HL-60/S4 treated with retinoic acid at 250 ng/mL for 4 days and 3 days (cell line): Measurements from ENCODE around the gene DZIP1L.
"Not testable (repeated sequence)": the region's sequence is repeated elsewhere in the genome, so short reads cannot be mapped to it uniquely, and the experiment has no call there.

Experiments
- in situ Hi-C: fragments of 300-500 bp; cut with MboI; formaldehyde crosslinking; loops from 2 replicates; pipeline ENCODE4 v1.7.0; 2022; ENCODE audit warnings: low sequenced_read_pairs

DZIP1L gene, protein sequence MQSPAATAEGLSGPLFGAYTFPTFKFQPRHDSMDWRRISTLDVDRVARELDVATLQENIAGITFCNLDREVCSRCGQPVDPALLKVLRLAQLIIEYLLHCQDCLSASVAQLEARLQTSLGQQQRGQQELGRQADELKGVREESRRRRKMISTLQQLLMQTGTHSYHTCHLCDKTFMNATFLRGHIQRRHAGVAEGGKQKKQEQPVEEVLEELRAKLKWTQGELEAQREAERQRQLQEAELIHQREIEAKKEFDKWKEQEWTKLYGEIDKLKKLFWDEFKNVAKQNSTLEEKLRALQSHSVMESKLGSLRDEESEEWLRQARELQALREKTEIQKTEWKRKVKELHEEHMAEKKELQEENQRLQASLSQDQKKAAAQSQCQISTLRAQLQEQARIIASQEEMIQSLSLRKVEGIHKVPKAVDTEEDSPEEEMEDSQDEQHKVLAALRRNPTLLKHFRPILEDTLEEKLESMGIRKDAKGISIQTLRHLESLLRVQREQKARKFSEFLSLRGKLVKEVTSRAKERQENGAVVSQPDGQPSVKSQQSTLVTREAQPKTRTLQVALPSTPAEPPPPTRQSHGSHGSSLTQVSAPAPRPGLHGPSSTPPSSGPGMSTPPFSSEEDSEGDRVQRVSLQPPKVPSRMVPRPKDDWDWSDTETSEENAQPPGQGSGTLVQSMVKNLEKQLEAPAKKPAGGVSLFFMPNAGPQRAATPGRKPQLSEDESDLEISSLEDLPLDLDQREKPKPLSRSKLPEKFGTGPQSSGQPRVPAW

DNA sequence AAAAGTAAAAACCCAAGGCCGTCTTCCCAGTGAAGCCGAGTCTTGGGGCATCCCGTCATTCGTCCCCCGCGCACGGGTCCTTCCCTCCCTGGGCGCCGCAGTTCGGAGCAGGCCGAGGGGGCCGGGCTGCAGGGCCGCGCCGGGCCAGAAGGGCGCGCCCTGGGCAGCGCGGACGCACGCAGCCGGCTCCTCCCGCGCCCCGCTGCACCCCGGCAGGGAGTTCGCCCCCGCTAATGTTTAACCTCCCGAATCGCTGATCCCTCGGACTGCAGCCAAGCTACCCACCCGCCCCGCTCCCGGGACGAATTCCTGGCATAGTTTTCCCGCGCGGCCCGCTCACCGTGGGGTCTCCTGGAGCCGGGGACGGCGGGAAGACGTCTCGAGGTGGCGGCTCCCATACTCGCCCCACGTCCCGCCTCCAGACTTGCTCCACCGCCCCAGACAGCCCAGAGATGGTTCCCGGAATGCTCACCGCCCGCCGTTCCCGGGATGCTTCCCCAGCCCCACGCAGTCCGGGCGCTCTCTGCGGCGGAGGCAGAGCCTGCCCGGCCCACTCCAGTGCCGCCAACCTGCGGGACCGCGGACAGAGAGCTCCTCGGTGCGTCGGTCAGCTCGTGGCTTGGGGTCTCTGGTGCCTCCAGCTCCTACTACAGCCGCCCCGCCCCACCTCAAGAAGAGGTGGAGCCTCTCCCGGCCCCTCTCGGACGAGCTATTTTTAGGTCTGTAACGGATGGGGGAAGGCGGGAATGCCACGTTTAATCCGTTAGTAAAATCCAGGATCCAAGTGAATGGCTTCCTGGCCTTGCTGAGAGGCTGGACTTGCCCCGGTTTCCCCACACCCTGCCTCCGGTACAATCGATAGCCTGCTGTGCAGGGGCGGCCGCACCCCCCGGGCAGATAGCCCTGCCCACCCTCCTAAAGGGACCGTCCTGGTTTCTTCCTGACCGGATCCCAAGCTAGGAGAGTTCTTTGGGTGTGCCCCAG is at the start of gene DZIP1L:
TSS of gene DZIP1L (minus strand) at position 621 of the 984 bp plus-strand sequence. CDS start 11,637 bp downstream, outside the sequence.
- in situ Hi-C loops: no loop called here

DNA sequence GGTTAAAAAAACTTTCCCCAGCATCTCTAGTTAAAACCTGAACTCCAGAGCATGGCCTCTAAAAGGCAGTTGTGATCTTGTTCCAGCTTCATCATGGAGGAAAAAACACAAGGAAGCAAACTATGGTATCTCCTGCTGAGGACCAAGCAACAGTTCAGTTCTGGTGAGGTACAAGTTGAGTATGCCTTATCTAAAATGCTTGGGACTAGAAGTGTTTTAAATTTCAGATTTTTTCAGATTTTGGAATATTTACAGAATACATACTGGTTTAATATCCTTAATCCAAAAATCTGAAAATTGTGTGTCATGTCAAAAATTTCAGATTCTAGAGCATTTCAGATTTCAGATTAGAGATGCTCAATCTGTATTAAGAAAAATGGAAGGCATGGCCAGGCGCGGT is 49.7 kb upstream of the DZIP1L start:
- in situ Hi-C loops: no loop called here

DNA sequence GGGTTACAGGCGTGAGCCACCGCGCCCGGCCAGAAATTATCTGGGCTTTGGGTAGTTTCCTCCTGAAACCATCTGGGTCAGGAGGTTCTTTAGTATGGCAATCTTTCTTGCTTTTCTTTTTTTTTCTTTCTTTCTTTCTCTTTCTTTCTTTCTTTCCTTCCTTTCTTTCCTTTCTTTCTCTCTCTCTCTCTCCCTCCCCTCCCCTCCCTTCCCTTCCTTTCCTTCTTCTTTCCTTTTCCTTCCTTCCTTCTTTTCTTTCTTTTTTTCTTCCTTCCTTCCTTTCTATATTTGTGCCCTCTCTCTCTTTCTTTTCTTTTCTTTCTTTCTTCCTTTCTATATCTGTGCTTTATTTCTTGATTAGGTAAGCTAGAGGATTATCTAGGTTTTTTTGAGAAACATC is 42.3 kb upstream of the DZIP1L start:
- in situ Hi-C loops: no loop called here

DNA sequence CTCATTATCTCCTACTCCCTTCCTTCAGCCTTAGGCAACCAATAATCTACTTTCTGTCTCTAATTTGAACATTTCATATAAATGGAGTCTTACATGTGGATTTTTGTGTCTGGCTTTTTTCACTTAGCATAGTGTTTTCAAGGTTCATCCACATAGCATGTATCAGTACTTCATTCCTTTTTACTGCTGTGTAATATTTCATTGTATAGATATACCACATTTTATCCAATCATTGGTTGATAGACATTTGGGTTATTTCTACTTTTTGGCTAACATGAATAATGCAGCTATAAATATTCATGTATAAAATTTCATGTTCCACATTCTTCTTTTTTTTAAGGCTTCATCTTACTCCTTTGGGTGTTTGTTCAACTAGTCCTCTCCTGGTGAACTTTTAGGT is 39.1 kb upstream of the DZIP1L start:
- in situ Hi-C loops: no loop called here

DNA sequence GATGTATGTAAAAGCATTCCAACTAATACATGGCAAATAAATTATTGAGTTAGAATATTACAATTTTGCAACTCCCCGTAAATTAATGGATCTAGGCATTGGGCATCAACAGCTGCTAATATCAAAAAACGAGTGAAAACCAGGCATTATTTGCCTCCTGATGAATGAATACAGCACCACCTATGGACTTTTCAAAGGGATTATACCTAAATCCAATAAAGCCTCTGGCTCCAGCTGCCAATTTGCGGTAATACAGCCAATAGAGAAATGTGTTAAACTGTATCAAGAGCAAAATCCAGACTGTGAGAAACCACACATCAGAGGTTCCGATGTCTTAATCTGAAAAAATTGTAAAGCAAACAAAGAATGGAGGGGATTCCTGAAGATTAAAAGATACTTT is 33.1 kb upstream of the DZIP1L start:
- in situ Hi-C loops: no loop called here

DNA sequence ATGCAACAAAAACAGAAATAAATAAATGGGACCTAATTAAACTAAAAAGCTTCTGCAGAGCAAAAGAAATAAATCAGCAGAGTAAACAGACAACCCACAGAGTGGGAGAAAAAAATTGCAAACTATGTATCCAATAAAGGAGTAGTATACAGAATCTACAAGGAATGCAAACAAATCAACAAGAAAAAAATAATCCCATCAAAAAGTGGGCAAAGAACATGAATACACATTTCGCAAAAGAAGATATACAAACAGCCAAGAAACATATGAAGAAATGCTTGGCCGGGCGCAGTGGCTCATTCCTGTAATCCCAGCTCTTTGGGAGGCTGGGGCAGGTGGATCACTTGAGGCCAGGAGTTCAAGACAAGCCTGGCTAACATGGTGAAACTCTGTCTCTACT is 26.8 kb upstream of the DZIP1L start:
- in situ Hi-C loops: not testable (repeated sequence)

DNA sequence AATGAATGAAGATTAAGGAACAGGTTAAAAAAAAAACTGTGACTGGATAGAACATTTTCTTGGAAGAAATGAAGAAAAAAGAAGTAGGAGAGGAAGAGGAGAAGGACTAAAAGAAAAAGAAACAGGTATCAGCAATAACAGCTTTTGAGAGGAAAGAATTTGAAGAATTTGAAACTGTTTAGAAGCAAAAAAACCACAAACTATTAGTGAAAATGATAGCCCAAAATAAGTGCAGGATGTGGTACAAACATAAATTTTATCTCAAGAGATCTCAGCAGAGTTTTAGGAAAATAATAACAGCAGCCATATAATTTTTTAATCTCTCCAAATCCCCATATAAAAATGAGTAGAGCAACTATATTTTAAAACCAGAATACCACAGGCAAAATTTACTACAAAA is 25.5 kb upstream of the DZIP1L start:
- in situ Hi-C loops: no loop called here

DNA sequence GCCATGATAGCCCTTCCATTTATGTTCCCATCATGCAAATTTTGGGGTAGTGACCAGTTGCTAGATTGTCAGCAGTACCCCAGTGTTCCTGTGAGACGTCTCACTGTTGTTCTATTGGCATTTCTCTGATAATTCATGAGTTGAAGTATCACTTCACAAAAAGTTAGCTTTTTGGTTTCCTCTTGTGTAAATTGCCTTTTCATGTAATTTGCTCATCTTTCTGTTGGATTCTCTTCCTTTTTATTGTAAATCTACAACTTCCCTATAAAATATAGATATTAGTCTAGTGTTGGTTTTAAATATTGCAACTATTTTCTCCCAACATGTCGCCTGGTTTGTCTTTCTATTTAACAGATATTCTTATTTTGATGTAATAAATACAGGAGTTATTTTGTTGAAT is 24.3 kb upstream of the DZIP1L start:
- in situ Hi-C loops: no loop called here

DNA sequence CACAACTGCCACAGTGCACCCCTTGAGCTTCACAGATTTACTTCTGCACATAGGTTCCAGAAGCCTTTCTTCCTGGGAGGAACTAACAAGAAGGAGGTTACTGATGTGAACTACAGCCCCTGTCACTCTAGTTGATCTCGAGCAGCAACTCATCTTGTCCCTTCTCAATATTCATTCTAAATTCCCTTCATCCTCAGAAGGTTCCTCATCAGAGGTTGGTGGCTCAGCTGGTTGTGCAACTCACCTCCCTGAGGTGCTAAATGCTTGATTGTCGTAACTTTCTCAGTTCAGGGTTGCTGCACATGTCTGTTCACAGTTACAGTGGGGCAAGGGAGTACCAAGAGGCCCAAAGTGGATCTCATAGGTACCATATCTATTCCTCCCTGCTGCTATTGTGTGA is 22.5 kb upstream of the DZIP1L start:
- in situ Hi-C loops: no loop called here

DNA sequence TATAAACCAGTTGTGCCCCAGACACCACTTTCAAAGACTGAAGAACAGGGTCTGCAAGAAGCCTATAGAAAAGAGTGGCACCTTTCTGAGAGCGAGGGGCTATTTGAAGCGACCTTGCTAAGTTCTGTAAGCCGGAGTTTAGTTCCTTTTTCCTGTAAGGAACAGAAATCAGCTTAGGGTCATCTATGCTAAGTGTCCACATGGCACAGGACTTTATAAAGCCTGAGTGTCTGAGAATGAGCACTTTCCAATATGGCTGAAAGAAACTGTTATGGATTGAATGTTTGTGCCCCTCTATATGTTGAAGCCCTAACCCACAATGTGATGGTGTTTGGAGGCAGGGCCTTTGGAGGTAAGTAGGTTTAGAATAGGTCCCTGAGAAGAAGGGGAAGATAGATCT is 20.8 kb upstream of the DZIP1L start:
- in situ Hi-C loops: no loop called here

DNA sequence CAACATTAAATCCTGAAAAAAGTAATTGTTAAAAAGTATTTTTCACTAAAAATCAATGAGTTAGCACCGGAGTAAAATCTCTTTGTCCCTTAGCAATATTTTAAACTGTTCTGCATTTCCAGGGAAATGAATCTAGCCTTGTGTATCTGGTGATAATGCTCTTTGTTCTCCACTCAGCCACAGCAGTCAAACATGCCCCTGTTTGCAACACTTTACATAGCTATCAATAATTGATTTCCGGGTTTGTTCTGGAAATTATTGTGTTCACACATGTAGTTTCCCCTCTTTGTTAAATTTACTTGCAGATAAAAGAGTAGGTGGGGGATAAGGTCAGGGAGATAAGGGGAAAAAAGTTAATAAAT is 20.4 kb upstream of the DZIP1L start:
- in situ Hi-C loops: no loop called here

DNA sequence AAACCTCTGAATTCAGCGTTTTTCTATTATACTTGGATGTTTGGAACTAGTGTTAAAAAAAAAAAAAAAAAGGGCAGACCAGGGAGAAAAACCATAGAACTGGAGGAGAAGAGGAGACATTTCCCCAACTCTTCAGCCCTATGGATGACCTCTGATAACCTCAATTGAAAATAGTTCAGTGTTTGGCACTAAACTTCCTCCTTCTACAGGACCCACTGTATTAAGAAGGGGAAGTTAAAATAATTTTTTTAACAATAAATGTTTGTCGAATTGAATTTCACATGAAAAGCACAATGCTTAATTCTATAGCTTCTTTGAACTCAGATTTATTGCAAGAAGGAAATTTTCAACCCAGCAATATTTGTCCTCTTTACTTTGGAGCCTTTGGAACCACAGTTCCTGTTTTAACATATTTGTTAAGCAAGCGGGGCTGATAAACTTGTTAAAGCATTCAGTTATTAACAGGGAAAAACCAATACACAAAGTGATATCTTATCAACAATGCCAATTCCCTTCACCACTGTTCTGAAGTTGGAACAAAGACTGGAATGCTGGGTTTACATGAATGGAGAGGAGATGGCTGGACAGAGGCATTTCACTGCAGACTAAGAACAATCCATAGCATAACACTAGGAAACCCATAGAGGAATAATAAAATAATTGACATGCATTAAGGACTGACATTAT is 19.9 kb upstream of the DZIP1L start:
- in situ Hi-C loops: no loop called here

DNA sequence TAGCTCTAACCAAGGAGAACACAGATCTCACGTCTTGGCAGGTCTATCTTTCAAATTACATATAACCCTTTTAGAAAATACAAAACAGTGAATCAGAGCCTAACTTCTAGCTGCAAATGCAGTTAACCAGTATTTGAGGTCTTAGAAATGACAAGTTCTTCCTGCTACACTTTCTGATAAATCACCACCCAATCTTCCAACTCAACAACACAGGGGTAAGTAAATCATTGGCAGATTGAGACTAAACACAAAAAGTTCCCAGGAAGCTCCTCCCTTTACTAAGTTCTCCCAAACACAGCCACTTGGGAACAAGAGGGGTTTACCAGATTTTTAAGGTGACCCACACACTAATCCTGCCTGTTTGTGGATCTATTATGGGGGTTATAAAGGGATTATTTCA is 16.8 kb upstream of the DZIP1L start, which contains the start of gene A4GNT:
TSS of gene A4GNT (minus strand) at position 152 of the 400 bp plus-strand sequence. CDS start 1,134 bp downstream, outside the sequence.
- in situ Hi-C loops: no loop called here

DNA sequence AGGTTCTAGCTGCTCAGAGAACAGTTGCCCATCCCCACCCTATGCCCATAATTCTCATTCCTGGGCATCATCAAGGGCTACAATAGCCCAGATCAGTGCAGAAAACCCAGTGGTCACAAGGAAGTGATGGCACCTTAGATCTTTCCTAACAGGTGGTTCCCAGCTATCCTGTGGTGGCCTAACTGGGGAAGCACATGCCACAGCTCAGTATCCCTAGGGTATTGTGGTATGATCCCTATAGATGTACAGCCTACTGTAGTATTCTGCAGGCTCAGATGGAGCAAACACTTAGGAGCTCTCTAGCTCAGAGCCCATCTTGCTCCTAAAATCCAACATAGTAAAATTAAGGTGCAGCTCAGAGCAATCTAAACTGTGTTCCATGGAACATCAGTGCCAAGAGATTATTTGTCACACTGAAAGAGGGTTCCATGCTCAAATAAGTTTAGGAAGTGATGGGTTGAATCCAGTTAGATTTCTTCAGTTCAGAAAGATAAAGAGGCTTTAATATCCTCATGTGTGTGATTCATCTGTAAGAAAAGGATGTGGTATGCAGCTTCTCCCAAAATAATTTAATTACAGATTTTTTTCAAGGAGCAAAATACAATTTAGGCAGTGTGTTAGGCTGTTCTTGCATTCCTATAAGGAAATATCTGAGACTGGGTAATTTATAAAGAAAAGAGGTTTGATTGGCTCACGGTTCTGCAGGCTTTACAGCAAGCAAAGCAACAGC is 12.4 kb upstream of the DZIP1L start:
- in situ Hi-C loops: no loop called here

DNA sequence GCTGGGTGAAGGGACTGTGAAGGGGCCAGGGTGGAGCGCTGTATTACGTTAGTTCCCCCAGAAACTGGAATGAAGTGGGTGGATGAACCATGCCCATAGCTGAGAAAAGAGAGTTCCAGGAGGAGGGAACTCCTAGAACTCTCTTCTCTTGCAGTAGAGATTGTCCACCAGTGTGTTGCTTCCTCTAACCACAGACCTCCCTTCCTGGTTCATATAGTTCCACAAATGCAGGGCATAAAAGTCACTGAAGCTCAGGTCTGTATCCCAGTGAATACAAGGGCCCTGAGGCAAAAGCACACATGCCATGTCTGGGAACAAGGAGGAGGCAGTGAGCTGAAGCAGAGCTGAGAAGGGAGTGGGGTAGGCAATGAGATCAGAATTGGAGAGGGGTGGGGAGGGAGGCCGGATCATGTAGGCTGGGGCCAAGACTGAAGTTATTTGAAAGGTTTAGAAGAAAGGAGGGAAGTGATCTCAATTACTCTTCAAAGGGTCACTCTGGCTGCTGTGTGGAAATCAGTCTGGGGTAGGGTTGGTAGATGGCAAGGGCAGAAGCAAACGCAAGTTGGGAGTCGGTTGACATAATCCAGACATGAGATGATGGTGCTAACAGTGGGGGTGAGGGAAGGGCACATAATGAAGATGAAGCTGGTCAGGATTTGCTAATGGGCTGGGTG is 10.3 kb upstream of the DZIP1L start:
- in situ Hi-C loops: no loop called here

DNA sequence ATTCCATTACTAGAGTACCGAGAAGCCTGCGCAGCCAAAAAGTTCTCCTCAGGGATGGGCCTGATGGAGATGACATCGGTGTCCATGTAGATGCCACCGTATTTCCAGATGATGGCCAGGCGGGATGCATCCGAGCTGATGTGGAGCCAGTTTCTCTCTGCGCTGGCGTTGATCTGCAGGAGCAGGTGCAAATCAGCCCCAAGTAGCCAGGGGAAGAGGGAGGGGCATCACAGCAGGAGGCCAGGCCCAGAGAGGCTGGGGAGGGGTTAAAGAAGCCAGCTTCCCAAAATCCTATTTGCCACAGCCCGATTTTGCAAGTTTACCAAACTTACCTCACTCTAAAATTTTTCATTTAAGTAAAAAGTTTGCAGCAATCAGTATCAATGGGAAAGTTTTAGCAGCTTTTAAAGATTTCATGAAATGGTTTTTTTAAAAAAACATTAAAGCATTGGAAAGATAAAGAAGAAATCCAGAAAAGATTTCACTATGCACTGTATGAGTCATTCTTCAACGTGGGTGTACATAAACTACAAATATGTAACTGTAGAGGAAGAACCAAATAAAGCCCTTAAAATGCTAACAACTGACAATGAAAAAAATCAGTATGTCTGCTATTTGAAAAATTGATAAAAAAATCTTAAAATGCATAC is 9.4 kb upstream of the DZIP1L start:
- in situ Hi-C loops: no loop called here

DNA sequence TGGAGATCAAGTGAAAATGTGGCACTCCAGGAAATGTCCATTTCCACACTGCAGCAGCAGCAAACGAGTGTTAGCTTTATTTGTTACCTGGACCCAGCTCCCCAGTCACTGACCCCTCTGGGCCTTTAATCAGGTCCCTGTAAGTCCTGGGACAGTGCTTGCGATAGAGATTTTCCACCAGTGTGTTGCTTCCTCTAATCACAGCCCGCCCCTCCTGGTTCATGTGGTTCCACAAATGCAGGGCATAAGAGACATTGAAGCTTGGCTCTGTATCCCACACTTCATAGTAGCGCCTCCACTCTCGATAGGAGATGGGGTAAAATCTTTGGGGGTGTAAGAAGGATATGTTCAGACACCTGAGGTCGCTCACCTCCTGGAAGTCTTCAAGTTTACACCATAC is 8.8 kb upstream of the DZIP1L start:
- in situ Hi-C loops: no loop called here

DNA sequence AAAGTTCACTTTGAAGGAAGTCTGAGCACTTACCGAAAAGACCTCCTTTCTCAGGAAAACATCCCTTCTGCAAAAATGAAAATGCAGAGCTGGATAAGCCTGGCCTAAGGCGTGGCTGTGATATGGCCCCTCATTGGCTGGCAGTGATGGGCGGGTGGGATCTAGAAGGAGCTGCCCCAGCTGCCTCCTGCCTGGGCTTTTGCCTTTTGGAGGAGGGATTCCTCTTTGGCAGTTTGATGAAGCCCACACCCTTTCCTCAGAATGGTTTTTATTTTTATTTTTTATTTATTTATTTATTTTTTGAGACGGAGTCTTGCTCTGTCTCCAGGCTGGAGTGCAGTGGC is 4.0 kb upstream of the DZIP1L start:
- in situ Hi-C loops: no loop called here
